ENCODE data around the gene GAL. TPM values are rescaled to one million over a fixed set of nuclear protein-coding genes. Genes with fewer than 3 reads are reported as not detected.

Gene GAL
- total RNA-seq, 1 experiment from 2014 or later: 4.4 TPM

DNA sequence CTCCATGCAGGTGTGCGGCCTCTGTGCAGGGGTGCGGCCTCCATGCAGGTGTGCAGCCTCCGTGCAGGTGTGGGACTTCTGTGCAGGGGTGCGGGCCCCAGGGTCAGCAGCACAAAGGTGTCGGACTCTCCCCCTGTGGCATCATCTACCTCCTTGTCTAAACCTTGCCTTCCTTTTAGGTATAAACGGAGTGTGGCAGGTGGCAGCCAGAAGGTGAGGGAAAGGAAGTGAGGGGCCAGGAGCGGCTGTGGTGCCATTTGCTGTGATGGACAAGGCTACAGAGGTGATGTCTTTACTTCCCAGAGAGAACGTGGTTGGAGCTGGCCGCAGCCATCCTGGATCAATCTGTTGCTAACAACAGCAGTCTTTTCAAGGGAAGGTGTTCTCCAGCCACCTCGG is 9.1 kb downstream of the GAL start:
- Histone ChIP-seq H3K4me1 (ENCODE audit: insufficient read depth, low read length, poor library complexity, severe bottlenecking) (no peaks in the 10 kb centered on the region), H3K27ac (ENCODE audit: low read depth, low read length, poor library complexity, severe bottlenecking) (no peak overlapping the region), H3K36me3 (ENCODE audit: insufficient read depth, low read length, poor library complexity, severe bottlenecking) (no peaks in the 10 kb centered on the region), H3K27me3 (replicated peaks; ENCODE audit: insufficient read depth, low read depth, low read length, poor library complexity) (no peaks in the 10 kb centered on the region), H3K4me3 (ENCODE audit: low read depth, low read length, poor library complexity, severe bottlenecking) (no peak overlapping the region), H3K9me3 (ENCODE audit: low read depth, low read length, poor library complexity, severe bottlenecking) (no peaks in the 10 kb centered on the region)
- ChIA-PET CTCF (no interaction called here), POLR2A (ENCODE audit: low non-redundant PET) (no interaction called here)
- DNase-seq (ENCODE audit: low spot score): no peak
- TF ChIP-seq, protein P1, sequence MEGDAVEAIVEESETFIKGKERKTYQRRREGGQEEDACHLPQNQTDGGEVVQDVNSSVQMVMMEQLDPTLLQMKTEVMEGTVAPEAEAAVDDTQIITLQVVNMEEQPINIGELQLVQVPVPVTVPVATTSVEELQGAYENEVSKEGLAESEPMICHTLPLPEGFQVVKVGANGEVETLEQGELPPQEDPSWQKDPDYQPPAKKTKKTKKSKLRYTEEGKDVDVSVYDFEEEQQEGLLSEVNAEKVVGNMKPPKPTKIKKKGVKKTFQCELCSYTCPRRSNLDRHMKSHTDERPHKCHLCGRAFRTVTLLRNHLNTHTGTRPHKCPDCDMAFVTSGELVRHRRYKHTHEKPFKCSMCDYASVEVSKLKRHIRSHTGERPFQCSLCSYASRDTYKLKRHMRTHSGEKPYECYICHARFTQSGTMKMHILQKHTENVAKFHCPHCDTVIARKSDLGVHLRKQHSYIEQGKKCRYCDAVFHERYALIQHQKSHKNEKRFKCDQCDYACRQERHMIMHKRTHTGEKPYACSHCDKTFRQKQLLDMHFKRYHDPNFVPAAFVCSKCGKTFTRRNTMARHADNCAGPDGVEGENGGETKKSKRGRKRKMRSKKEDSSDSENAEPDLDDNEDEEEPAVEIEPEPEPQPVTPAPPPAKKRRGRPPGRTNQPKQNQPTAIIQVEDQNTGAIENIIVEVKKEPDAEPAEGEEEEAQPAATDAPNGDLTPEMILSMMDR (conservative IDR thresholded peaks at IDR 0.05; ENCODE audit: low read depth, low read length): no peak
- no peak for TF ChIP-seq EZH2 (IDR thresholded peaks at IDR 0.05; ENCODE audit: borderline replicate concordance, low read depth, low read length, poor library complexity, severe bottlenecking)
- intact Hi-C loops (cut with micrococcal nuclease; ENCODE audit: unreplicated experiment): no loop called here
- BruUV-seq (replicated peaks): no TSS peak

DNA sequence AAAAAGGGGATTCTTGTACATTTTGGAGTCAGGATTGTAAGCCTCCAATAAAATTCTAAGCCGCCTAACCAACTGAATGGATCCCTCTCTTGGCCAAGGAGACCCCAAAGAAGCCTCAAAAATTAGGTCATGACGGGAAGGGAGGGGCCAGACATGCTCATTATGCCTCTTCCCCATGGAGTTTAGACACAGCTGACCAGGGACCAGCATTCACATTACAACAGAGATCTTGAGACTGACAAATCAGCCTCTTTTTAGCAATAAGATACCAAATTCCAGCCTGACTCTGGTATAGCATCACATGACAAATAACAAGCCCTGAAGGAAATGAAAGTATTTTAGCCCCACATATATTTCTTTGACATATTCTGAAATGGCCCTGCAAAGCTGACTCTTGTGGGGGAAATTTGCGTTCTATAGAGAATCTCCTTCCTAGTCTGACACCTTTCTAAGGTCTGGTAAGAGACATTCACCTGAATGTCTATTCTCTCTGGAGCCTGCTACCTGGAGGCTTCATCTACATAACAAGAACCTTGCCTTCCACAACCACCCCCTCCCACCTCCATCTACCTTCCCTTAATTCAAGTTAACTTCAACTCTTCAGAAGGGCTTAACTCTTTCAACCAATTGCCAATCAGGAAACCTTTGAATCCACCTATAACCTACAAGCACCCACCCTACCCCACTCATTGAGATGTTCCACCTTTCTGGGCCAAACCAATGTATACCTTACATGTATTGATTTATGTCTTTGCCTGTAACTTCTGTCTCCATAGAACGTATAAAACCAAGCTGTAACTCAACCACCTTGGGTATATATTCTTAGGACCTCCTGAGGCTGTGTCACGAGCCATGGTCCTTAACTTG is 10.3 kb downstream of the GAL start:
- H3K27me3 ChIP-seq (replicated peaks; ENCODE audit: insufficient read depth, low read depth, low read length, poor library complexity): no peaks in the 10 kb centered on the region
- no peaks in the 10 kb centered on the region for H3K36me3 ChIP-seq (ENCODE audit: insufficient read depth, low read length, poor library complexity, severe bottlenecking)
- no peak overlapping the region for H3K4me3 ChIP-seq (ENCODE audit: low read depth, low read length, poor library complexity, severe bottlenecking)
- H3K9me3 ChIP-seq (ENCODE audit: low read depth, low read length, poor library complexity, severe bottlenecking): no peaks in the 10 kb centered on the region
- no peak overlapping the region for H3K27ac ChIP-seq (ENCODE audit: low read depth, low read length, poor library complexity, severe bottlenecking)
- POLR2A ChIA-PET (ENCODE audit: low non-redundant PET): no interaction called here
- CTCF ChIA-PET: no interaction called here
- DNase-seq (ENCODE audit: low spot score): no peak
- TF ChIP-seq, protein P1 (conservative IDR thresholded peaks at IDR 0.05; ENCODE audit: low read depth, low read length): no peak
- TF ChIP-seq EZH2 (IDR thresholded peaks at IDR 0.05; ENCODE audit: borderline replicate concordance, low read depth, low read length, poor library complexity, severe bottlenecking): no peak
- intact Hi-C loops (cut with micrococcal nuclease; ENCODE audit: unreplicated experiment): no loop called here
- H3K4me1 ChIP-seq (ENCODE audit: insufficient read depth, low read length, poor library complexity, severe bottlenecking): no peaks in the 10 kb centered on the region
- no TSS peak for BruUV-seq (replicated peaks)

DNA sequence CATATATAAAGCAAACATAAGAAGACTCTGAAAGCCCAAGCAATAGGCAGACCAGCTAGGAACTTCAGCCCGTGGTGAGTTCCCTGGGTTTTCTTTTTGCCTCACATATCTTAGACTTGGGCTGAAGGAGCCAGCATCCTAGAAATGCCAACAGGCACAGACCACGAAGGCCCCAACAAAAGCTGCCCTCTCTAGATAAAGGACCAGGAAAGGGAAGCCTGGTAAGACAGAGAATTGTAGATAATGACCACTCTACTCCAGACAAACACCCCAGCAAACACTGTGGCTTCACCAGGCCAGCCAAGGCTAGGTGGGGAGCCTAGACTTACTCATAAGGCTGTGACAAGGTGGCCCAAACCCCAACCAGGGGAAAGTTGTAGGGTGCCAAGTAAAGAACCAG is 11.2 kb downstream of the GAL start:
- Histone ChIP-seq H3K9me3 (ENCODE audit: low read depth, low read length, poor library complexity, severe bottlenecking) (no peaks in the 10 kb centered on the region), H3K27me3 (replicated peaks; ENCODE audit: insufficient read depth, low read depth, low read length, poor library complexity) (no peaks in the 10 kb centered on the region), H3K4me3 (ENCODE audit: low read depth, low read length, poor library complexity, severe bottlenecking) (no peak overlapping the region), H3K27ac (ENCODE audit: low read depth, low read length, poor library complexity, severe bottlenecking) (no peak overlapping the region), H3K4me1 (ENCODE audit: insufficient read depth, low read length, poor library complexity, severe bottlenecking) (no peaks in the 10 kb centered on the region), H3K36me3 (ENCODE audit: insufficient read depth, low read length, poor library complexity, severe bottlenecking) (no peaks in the 10 kb centered on the region)
- ChIA-PET POLR2A (ENCODE audit: low non-redundant PET) (no interaction called here), CTCF (no interaction called here)
- BruUV-seq (replicated peaks): no TSS peak
- intact Hi-C loops (cut with micrococcal nuclease; ENCODE audit: unreplicated experiment): no loop called here
- no peak for DNase-seq (ENCODE audit: low spot score)
- TF ChIP-seq, protein P1 (conservative IDR thresholded peaks at IDR 0.05; ENCODE audit: low read depth, low read length): no peak

Data from A673 (cell line).